T47D (cell line): ENCODE measurements around the gene EPAS1.

Source experiments
- DNase-seq, 2 experiments: peaks; one replicate each; pipeline versions ENCODE4 v3.0.0 to v3.0.0-alpha.2; 2011 to 2012; ENCODE audit warnings: low read depth in 1 of 2, low spot score in 1 of 2
- JUND ChIP-seq: IDR thresholded peaks from 2 replicates; pipeline ENCODE4 v1.6.1; 2012; ENCODE audit warnings: low read depth
- in situ Hi-C: cut with HindIII; loops from 2 replicates; pipeline ENCODE4 v1.10.0; 2016; ENCODE audit warnings: low sequenced_read_pairs, low pct_unique_long_range_greater_than_20kb

EPAS1 gene

GRCh38 chr2:46296840-46297545 lies at the start of gene EPAS1:
Gene EPAS1, plus strand, starts transcription at chr2:46297407. Its CDS starts 505 bp downstream, at chr2:46297912.
- peak; percentile 85 to 95 for DNase-seq
- in situ Hi-C loops: no loop called here
- TF ChIP-seq JUND: no peak

- DNase-seq: no peak
- TF ChIP-seq JUND: no peak
- in situ Hi-C loops: no loop called here
These were observed 49.0 kb upstream of the EPAS1 start for GRCh38 chr2:46248171-46248570.

GRCh38 chr2:46249654-46250053 lies 47.6 kb upstream of the EPAS1 start:
- in situ Hi-C loops: no loop called here
- DNase-seq: no peak
- no peak for TF ChIP-seq JUND

GRCh38 chr2:46252891-46253659 lies 44.1 kb upstream of the EPAS1 start:
- in situ Hi-C loops: no loop called here
- DNase-seq: no peak
- TF ChIP-seq JUND: no peak

GRCh38 chr2:46254474-46254873 lies 42.7 kb upstream of the EPAS1 start:
- no peak for DNase-seq
- in situ Hi-C loops: no loop called here
- no peak for TF ChIP-seq JUND

- in situ Hi-C loops: no loop called here
- DNase-seq: no peak
- no peak for TF ChIP-seq JUND
These were observed 40.6 kb upstream of the EPAS1 start for GRCh38 chr2:46256563-46257142.

- TF ChIP-seq JUND: no peak
- no peak for DNase-seq
- in situ Hi-C loops: no loop called here
These were observed 39.7 kb upstream of the EPAS1 start for GRCh38 chr2:46257476-46257875.

GRCh38 chr2:46257980-46258379 lies 39.2 kb upstream of the EPAS1 start:
- in situ Hi-C loops: no loop called here
- no peak for DNase-seq
- TF ChIP-seq JUND: no peak

- in situ Hi-C loops: no loop called here
These were observed 38.0 kb upstream of the EPAS1 start for GRCh38 chr2:46258937-46259776.

GRCh38 chr2:46259777-46260168 lies 37.4 kb upstream of the EPAS1 start:
- no peak for DNase-seq
- TF ChIP-seq JUND: no peak
- in situ Hi-C loops: no loop called here

More at GRCh38 chr2:46258937-46259776, 38.0 kb upstream of the EPAS1 start:
- DNase-seq: no peak
- TF ChIP-seq JUND: no peak

GRCh38 chr2:46260305-46260704 lies 36.9 kb upstream of the EPAS1 start:
- no peak for TF ChIP-seq JUND
- DNase-seq: no peak
- in situ Hi-C loops: no loop called here

- no peak for DNase-seq
- TF ChIP-seq JUND: no peak
- in situ Hi-C loops: no loop called here
These were observed 34.8 kb upstream of the EPAS1 start for GRCh38 chr2:46262248-46262938.
